MM.1S (cell line): ENCODE measurements around the gene DPYSL5.

Experiments used
- EZH2 ChIP-seq: fragments of 300-600 bp; sonication (generic); optimal IDR thresholded peaks from 2 replicates; pipeline ENCODE3; 2017; ENCODE audit warnings: low read depth, mild to moderate bottlenecking, antibody characterized with exemption, low read length, mixed read lengths
- TF ChIP-seq, protein P1 (sequence below): fragments of 300-600 bp; sonication (generic); IDR thresholded peaks from 2 replicates; pipeline ENCODE4 v1.5.1; 2016; ENCODE audit warnings: antibody characterized with exemption, low read length, mixed read lengths

DNA sequence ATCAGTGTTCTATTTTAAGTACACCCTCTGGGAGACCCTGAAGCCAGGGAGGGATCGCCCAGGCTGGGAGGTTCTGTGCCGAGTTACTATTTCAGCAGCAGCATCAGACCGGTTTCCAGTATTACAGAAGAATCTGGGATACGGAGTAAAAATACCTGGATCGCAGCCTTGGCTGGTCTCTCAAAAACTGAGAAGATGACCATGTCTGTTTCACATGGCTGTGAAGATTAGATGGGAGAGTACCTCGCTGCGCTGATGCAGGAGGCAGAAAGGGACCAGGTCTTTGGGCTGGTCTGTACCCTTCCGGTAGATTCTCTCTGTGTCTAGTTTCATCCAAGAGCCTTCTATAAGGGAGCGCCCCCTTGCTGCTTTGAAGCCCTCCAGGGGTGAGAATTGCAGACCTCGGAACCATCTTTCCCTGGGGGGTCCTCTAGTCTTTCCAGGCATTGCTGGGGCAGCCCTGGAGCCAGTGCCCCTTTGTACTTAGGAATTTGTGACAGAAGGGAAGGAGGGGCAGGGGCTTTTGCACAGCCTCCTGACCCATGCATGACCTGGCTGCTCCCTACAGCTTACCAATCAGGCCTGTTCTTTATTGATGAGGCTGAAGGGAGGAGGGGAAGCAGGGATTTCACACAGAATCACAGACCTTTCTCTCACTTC, 66.2 kb downstream of the DPYSL5 start:
- TF ChIP-seq, protein P1, sequence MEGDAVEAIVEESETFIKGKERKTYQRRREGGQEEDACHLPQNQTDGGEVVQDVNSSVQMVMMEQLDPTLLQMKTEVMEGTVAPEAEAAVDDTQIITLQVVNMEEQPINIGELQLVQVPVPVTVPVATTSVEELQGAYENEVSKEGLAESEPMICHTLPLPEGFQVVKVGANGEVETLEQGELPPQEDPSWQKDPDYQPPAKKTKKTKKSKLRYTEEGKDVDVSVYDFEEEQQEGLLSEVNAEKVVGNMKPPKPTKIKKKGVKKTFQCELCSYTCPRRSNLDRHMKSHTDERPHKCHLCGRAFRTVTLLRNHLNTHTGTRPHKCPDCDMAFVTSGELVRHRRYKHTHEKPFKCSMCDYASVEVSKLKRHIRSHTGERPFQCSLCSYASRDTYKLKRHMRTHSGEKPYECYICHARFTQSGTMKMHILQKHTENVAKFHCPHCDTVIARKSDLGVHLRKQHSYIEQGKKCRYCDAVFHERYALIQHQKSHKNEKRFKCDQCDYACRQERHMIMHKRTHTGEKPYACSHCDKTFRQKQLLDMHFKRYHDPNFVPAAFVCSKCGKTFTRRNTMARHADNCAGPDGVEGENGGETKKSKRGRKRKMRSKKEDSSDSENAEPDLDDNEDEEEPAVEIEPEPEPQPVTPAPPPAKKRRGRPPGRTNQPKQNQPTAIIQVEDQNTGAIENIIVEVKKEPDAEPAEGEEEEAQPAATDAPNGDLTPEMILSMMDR: no peak
- TF ChIP-seq EZH2: no peak
